Measurements from ENCODE around the gene PRKCB.

DNA sequence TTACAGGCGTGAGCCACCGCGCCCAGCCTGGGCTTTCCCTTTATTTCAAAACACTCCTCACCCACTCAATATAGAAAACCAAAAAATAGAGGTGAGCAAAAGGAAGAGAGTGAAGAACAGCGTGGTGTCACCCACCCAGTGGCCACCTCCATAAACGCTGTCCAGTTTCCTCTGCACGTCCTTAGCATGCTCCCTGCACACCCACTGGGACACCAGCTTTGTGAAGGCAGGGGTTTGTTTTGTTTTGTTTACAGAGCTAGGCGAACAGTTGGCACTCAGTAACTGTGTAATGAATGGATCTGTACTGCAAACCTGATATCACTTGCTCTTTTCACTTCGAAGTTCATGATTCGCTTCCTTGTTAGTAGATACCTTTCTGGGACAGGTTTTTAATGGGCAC is 73.0 kb downstream of the PRKCB start:
- TF ChIP-seq RAD21 (IDR thresholded peaks at IDR 0.05): no peak
- TF ChIP-seq SP1 (IDR thresholded peaks at IDR 0.05): no peak
- TF ChIP-seq, protein P1, sequence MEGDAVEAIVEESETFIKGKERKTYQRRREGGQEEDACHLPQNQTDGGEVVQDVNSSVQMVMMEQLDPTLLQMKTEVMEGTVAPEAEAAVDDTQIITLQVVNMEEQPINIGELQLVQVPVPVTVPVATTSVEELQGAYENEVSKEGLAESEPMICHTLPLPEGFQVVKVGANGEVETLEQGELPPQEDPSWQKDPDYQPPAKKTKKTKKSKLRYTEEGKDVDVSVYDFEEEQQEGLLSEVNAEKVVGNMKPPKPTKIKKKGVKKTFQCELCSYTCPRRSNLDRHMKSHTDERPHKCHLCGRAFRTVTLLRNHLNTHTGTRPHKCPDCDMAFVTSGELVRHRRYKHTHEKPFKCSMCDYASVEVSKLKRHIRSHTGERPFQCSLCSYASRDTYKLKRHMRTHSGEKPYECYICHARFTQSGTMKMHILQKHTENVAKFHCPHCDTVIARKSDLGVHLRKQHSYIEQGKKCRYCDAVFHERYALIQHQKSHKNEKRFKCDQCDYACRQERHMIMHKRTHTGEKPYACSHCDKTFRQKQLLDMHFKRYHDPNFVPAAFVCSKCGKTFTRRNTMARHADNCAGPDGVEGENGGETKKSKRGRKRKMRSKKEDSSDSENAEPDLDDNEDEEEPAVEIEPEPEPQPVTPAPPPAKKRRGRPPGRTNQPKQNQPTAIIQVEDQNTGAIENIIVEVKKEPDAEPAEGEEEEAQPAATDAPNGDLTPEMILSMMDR (IDR thresholded peaks at IDR 0.05; ENCODE audit: low read depth, low read length, missing input control): no peak
- TF ChIP-seq, protein P2, sequence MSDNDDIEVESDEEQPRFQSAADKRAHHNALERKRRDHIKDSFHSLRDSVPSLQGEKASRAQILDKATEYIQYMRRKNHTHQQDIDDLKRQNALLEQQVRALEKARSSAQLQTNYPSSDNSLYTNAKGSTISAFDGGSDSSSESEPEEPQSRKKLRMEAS (IDR thresholded peaks at IDR 0.05): no peak
- TF ChIP-seq, protein P3, sequence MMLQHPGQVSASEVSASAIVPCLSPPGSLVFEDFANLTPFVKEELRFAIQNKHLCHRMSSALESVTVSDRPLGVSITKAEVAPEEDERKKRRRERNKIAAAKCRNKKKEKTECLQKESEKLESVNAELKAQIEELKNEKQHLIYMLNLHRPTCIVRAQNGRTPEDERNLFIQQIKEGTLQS (IDR thresholded peaks at IDR 0.05): no peak
- TF ChIP-seq, protein P4, sequence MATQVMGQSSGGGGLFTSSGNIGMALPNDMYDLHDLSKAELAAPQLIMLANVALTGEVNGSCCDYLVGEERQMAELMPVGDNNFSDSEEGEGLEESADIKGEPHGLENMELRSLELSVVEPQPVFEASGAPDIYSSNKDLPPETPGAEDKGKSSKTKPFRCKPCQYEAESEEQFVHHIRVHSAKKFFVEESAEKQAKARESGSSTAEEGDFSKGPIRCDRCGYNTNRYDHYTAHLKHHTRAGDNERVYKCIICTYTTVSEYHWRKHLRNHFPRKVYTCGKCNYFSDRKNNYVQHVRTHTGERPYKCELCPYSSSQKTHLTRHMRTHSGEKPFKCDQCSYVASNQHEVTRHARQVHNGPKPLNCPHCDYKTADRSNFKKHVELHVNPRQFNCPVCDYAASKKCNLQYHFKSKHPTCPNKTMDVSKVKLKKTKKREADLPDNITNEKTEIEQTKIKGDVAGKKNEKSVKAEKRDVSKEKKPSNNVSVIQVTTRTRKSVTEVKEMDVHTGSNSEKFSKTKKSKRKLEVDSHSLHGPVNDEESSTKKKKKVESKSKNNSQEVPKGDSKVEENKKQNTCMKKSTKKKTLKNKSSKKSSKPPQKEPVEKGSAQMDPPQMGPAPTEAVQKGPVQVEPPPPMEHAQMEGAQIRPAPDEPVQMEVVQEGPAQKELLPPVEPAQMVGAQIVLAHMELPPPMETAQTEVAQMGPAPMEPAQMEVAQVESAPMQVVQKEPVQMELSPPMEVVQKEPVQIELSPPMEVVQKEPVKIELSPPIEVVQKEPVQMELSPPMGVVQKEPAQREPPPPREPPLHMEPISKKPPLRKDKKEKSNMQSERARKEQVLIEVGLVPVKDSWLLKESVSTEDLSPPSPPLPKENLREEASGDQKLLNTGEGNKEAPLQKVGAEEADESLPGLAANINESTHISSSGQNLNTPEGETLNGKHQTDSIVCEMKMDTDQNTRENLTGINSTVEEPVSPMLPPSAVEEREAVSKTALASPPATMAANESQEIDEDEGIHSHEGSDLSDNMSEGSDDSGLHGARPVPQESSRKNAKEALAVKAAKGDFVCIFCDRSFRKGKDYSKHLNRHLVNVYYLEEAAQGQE (IDR thresholded peaks at IDR 0.05): no peak
- no peak for TF ChIP-seq HNF4G (IDR thresholded peaks at IDR 0.05)
- TF ChIP-seq, protein P5, sequence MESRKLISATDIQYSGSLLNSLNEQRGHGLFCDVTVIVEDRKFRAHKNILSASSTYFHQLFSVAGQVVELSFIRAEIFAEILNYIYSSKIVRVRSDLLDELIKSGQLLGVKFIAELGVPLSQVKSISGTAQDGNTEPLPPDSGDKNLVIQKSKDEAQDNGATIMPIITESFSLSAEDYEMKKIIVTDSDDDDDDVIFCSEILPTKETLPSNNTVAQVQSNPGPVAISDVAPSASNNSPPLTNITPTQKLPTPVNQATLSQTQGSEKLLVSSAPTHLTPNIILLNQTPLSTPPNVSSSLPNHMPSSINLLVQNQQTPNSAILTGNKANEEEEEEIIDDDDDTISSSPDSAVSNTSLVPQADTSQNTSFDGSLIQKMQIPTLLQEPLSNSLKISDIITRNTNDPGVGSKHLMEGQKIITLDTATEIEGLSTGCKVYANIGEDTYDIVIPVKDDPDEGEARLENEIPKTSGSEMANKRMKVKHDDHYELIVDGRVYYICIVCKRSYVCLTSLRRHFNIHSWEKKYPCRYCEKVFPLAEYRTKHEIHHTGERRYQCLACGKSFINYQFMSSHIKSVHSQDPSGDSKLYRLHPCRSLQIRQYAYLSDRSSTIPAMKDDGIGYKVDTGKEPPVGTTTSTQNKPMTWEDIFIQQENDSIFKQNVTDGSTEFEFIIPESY (IDR thresholded peaks at IDR 0.05): no peak
